Hepatic stellate cell (primary cell): ENCODE results near the gene RPH3AL.

Source experiments
- DNase-seq: peaks from one replicate; pipeline ENCODE4 v3.0.0; 2011; ENCODE audit warnings: low spot score

Gene RPH3AL

GRCh38 chr17:353213-353837 lies 718 bp upstream of the RPH3AL start:
- DNase-seq: no peak

DNA sequence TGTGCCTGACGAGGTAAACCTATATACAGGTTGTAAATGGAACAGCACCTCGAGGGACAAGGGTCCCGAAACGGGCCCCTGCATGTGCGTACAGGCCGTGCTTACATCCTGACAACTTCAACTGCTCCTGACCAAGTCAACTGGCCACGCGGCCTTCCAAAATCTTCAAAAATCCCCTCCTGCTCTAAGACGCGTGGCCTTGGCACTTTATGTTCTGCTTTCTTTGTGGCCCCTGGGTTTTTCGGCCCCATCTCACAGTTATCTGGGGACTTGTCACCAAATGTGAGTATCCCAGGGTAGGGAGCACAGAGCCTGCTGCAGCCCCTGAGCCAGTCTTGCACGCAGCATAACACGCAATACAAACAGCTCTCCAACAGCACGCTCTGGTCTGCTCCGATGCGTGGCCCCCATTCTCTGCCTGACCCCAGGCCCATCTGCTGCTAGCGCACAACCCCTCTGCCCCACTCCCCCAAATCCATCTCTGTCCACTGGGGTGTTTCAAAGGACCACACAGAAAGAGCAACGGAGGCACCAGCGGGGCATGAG lies 659 bp downstream of the RPH3AL start:
- DNase-seq: no peak

- DNase-seq: no peak
Measured at GRCh38 chr17:351449-351738, 1.2 kb downstream of the RPH3AL start.

- peak; percentile 82 for DNase-seq
Measured at GRCh38 chr17:350706-351448, 1.7 kb downstream of the RPH3AL start.

DNA sequence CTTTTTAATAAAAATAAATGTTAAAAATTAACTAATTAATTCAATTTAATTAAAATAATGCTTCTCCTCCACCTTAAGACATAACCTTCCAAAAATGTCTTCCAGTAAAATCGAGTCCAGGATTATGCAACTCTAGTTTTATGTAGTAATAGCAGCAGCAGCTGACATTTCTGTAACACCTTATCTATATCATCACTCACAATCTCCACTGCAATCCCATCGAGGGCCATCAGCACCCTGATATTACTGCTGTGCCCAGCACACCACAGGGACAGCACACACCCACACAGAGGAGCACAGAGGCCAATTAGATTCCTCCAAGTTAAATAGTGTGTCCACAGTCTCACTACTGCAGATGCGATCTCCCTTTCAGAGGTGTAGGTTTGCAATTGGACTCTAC lies 2.9 kb downstream of the RPH3AL start:
- no peak for DNase-seq

DNA sequence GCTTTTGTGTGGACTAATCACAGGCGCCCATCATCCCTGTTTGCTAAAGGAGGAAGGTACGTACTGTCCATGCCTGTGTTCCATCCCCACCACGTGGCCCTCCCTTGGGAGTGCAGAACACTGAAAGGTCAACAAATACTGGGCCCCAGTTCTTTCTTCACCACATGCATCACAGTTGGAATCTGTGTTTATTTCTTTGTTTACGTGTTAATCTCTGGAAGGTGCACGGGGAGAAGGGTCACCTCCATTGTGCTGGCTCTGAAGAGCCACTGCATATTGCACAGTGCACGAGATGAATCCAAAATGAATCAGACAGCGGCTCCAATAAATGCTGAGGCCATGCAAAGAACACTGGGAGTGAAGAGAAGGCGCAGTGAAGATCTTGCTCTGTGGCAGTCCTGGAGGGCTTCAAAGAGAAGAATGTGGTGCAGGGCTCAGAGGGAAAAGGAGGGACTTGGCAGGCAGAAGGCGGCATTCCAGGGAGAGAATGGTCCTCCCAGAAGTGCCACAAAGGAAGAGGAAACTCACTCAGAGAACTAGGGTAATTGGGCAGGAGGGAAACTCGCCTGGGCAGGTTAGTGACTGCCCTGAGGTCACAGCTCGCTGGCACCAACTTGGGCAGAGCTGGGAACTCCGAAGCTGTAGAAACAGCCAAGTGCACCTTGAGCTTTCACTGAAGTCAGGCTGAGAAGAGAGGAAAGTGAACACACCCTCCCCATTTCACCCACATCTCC lies 3.7 kb downstream of the RPH3AL start:
- no peak for DNase-seq

DNA sequence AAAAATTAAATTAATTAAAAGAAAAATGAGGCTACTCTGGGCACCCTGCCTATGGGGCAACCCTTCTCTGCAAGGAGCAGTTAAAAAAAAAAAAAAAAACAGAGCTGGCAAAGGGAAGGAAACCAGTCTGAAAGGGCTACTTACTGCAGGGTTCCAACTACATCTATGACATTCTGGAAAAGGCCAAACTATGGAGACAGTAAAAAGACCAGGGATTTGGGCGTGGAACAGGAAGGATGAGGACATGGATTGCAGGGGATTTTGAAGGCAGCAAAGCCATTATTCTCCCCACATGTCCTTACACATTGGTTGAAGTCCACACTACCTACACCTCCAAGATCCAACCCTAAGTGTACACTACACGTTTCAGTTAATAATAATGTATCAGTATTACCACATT lies 4.6 kb downstream of the RPH3AL start:
- no peak for DNase-seq

DNA sequence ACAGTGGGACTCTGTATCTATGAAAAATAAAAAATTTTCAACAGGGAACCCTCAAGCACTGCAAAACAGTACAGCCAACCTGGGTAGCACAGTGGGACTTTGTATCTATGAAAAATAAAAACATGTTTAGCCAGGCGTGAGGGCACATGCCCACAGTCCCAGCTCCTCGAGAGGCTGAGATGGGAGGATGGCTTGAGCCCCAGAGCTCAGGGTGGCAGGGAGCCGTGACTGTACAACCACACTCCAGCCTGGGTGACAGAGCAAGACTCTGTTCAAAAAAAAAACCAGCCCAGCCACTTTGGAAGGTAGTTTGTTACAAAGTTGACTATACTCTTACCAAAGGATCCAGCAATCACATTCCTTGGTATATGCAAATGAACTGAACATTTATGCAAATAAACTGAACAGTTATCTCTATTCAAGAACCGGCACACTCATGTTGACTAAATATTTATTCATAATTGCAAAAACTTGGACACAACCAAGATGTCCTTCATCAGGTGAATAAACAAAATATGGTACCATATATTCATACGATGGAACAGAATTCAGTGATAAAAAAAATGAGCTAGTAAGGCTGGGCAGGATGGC lies 5.2 kb downstream of the RPH3AL start:
- no peak for DNase-seq

- DNase-seq: no peak
Measured at GRCh38 chr17:345992-346785, 6.4 kb downstream of the RPH3AL start.

- no peak for DNase-seq
Measured at GRCh38 chr17:345261-345660, 7.3 kb downstream of the RPH3AL start.

- DNase-seq: no peak
Measured at GRCh38 chr17:343875-344752, 8.5 kb downstream of the RPH3AL start.

GRCh38 chr17:343211-343610 lies 9.4 kb downstream of the RPH3AL start:
- DNase-seq: no peak

- DNase-seq: no peak
Measured at GRCh38 chr17:340074-340473, 12.5 kb downstream of the RPH3AL start.

- no peak for DNase-seq
Measured at GRCh38 chr17:339193-340061, 13.2 kb downstream of the RPH3AL start.

DNA sequence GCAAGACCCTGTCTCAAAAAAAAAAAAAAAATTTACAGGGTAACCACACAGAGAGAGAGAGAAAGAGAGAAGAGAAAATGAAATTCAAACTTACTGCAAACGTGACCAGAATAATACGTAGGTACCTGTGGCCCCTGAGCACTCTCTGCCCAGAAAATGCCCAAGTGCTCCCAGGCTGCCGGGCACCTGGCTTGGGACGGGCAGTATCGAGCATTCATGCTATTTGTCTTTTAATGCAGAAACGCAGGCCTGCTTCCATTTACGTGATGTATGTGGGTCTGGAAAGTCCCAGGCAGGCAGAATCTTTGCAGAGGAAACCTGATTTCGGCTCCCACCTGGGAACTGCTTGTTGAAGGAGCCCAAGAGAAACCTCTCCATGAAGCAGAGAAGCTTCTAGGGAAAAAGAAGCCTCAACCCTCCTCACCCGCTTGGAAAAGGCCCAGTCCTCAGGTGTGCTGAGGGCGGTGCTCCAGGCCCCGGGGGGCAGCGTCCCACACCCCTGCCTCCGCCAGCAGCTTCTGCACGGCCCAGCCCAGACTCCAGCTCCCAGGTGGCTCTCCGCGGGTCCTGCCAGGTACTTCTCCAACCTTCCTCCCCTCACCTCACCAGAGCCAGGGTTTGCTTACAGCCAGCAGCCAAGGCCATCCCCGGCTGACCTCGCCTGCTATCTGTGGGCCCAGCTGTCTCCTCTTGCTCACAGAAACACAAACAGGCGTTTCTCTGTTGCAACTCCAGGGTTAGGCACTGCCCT lies 14.0 kb downstream of the RPH3AL start:
- no peak for DNase-seq

GRCh38 chr17:337866-338265 lies 14.7 kb downstream of the RPH3AL start:
- DNase-seq: no peak

- no peak for DNase-seq
Measured at GRCh38 chr17:337453-337852, 15.2 kb downstream of the RPH3AL start.

GRCh38 chr17:337022-337420 lies 15.6 kb downstream of the RPH3AL start:
- no peak for DNase-seq
